Astrocyte (in vitro differentiated cells and primary cell): ENCODE results near the gene SAMD9. TPM values are rescaled to one million over a fixed set of nuclear protein-coding genes. Genes with fewer than 3 reads are reported as not detected.

Source experiments
- DNase-seq: peaks from one replicate; pipeline ENCODE4 v3.0.0-alpha.2; 2010; ENCODE audit warnings: low read depth
- FAIRE-seq: peaks from 2 replicates; lab custom pipeline; 2011; peaks lifted over from hg19 to GRCh38; lab: Jason Lieb, UNC
- H2AFZ ChIP-seq: 2 replicates; pipeline ENCODE4 v1.6.0; 2012; ENCODE audit warnings: low read depth, low read length, inconsistent platforms
- H3K27ac ChIP-seq: 2 replicates; pipeline ENCODE4 v1.5.1; 2011; ENCODE audit warnings: low read depth, low read length, inconsistent platforms
- H3K27me3 ChIP-seq: 2 replicates; pipeline ENCODE4 v1.6.0; 2011; ENCODE audit warnings: low read length, inconsistent platforms; ENCODE audit not compliant: insufficient read depth
- H3K36me3 ChIP-seq: 2 replicates; pipeline ENCODE4 v1.5.1; 2011; ENCODE audit warnings: low read length, inconsistent platforms; ENCODE audit not compliant: insufficient read depth
- H3K4me1 ChIP-seq: 2 replicates; pipeline ENCODE4 v1.5.1; 2011; ENCODE audit warnings: low read length, inconsistent platforms; ENCODE audit not compliant: insufficient read depth
- H3K4me2 ChIP-seq: 2 replicates; pipeline ENCODE4 v1.6.0; 2012; ENCODE audit warnings: low read length, inconsistent platforms
- H3K4me3 ChIP-seq: 2 replicates; pipeline ENCODE4 v1.5.1; 2011; ENCODE audit warnings: low read depth, mild to moderate bottlenecking, low read length, inconsistent platforms; ENCODE audit not compliant: insufficient read depth
- H3K79me2 ChIP-seq: 2 replicates; pipeline ENCODE4 v1.6.0; 2012; ENCODE audit warnings: mild to moderate bottlenecking, low read length, inconsistent platforms; ENCODE audit not compliant: insufficient read depth
- H3K9ac ChIP-seq: 2 replicates; pipeline ENCODE4 v1.6.0; 2012; ENCODE audit warnings: mild to moderate bottlenecking, low read length, inconsistent platforms
- H3K9me3 ChIP-seq: 2 replicates; pipeline ENCODE4 v1.5.1; 2012; ENCODE audit warnings: low read depth, mild to moderate bottlenecking, low read length, inconsistent platforms; ENCODE audit not compliant: insufficient read depth
- H4K20me1 ChIP-seq: 2 replicates; pipeline ENCODE4 v1.6.0; 2012; ENCODE audit warnings: low read length, inconsistent platforms; ENCODE audit not compliant: insufficient read depth
- H3K27ac Mint-ChIP-seq: one replicate; pipeline ENCODE4 v1.8.0; 2021; ENCODE audit warnings: mild to moderate bottlenecking, mixed read lengths; ENCODE audit not compliant: unreplicated experiment
- H3K27me3 Mint-ChIP-seq: one replicate; pipeline ENCODE4 v1.8.0; 2021; ENCODE audit warnings: low read depth, mixed read lengths; ENCODE audit not compliant: unreplicated experiment
- H3K36me3 Mint-ChIP-seq: one replicate; pipeline ENCODE4 v1.8.0; 2021; ENCODE audit warnings: low read depth, mixed read lengths; ENCODE audit not compliant: unreplicated experiment
- H3K4me1 Mint-ChIP-seq: one replicate; pipeline ENCODE4 v1.8.0; 2021; ENCODE audit warnings: low read depth, mixed read lengths; ENCODE audit not compliant: unreplicated experiment
- H3K4me3 Mint-ChIP-seq: one replicate; pipeline ENCODE4 v1.8.0; 2021; ENCODE audit warnings: mild to moderate bottlenecking, moderate library complexity, mixed read lengths; ENCODE audit not compliant: unreplicated experiment
- H3K9me3 Mint-ChIP-seq: one replicate; pipeline ENCODE4 v1.8.0; 2021; ENCODE audit warnings: mild to moderate bottlenecking, mixed read lengths; ENCODE audit not compliant: unreplicated experiment
- CTCF ChIP-seq: IDR thresholded peaks from 2 replicates; pipeline ENCODE4 v1.5.1; 2011; ENCODE audit warnings: low read depth, mild to moderate bottlenecking, inconsistent platforms, low read length, moderate library complexity; ENCODE audit not compliant: insufficient read depth
- EZH2 ChIP-seq: IDR thresholded peaks from 2 replicates; pipeline ENCODE4 v1.6.1; 2012; ENCODE audit warnings: mild to moderate bottlenecking, low read length, inconsistent platforms; ENCODE audit not compliant: insufficient read depth
- total RNA-seq: library from RNA; stranded (reverse); gene quantifications from 2 replicates; pipeline ENCODE4 v1.2.1, GENCODE V29; 2021

The SAMD9 gene
- total RNA-seq, 1 donor from 2014 or later: 64.4 TPM

- H3K27ac ChIP-seq: no peak within 1 kb of the TSS
- DNase-seq (no peak), FAIRE-seq (no peak)
- no peaks in the 10 kb centered on the region for H3K79me2 ChIP-seq
- Mint-ChIP-seq H3K27ac (peak within 1 kb of the TSS; percentile 74), H3K36me3 (peaks cover 23% of the 10 kb centered on the region), H3K27me3 (peaks cover 3% of the 10 kb centered on the region), H3K4me1 (peaks cover 18% of the 10 kb centered on the region), H3K4me3 (peak within 1 kb of the TSS; percentile 92), H3K9me3 (peaks cover 3% of the 10 kb centered on the region)
- no peaks in the 10 kb centered on the region for H4K20me1 ChIP-seq
- H3K4me2 ChIP-seq: peak within 1 kb of the TSS; percentile 76
- TF ChIP-seq EZH2 (no peak), CTCF (no peak)
- no peaks in the 10 kb centered on the region for H3K36me3 ChIP-seq
- peak within 1 kb of the TSS; percentile 8 for H2AFZ ChIP-seq
- no peaks in the 10 kb centered on the region for H3K9me3 ChIP-seq
- H3K27me3 ChIP-seq: no peaks in the 10 kb centered on the region
- peak within 1 kb of the TSS; percentile 53 for H3K4me3 ChIP-seq
- H3K9ac ChIP-seq: peak within 1 kb of the TSS; percentile 21
- peaks cover 5% of the 10 kb centered on the region for H3K4me1 ChIP-seq
Observed at GRCh38 chr7:93148144-93148543, 30.4 kb upstream of the SAMD9 start, which contains the start of gene SAMD9L. TSS of gene SAMD9L (minus strand) at chr7:93148385. CDS start at chr7:93135971, 12,414 bp downstream.

- Mint-ChIP-seq H3K9me3 (peaks cover 3% of the 10 kb centered on the region), H3K27me3 (peaks cover 3% of the 10 kb centered on the region), H3K27ac (peak overlapping the region; percentile 74), H3K4me1 (peaks cover 18% of the 10 kb centered on the region), H3K4me3 (peak overlapping the region; percentile 92), H3K36me3 (peaks cover 27% of the 10 kb centered on the region)
- Histone ChIP-seq H3K9ac (peak overlapping the region; percentile 21), H3K4me3 (peak overlapping the region; percentile 53), H3K9me3 (no peaks in the 10 kb centered on the region), H3K27ac (no peak overlapping the region), H3K36me3 (no peaks in the 10 kb centered on the region), H2AFZ (peak overlapping the region; percentile 8), H3K27me3 (no peaks in the 10 kb centered on the region), H3K4me2 (peak overlapping the region; percentile 76), H4K20me1 (no peaks in the 10 kb centered on the region), H3K4me1 (peaks cover 5% of the 10 kb centered on the region), H3K79me2 (no peaks in the 10 kb centered on the region)
- DNase-seq: peak; percentile 60
- no peak for TF ChIP-seq EZH2
- no peak for TF ChIP-seq CTCF
- no peak for FAIRE-seq
Observed at GRCh38 chr7:93147363-93147762, 29.6 kb upstream of the SAMD9 start.

GRCh38 chr7:93146472-93147141 is 28.8 kb upstream of the SAMD9 start:
- FAIRE-seq (no peak), DNase-seq (no peak)
- Mint-ChIP-seq H3K27ac (peak overlapping the region; percentile 14), H3K4me1 (peaks cover 18% of the 10 kb centered on the region), H3K27me3 (peaks cover 3% of the 10 kb centered on the region), H3K4me3 (peak overlapping the region; percentile 92), H3K9me3 (peaks cover 3% of the 10 kb centered on the region), H3K36me3 (peaks cover 27% of the 10 kb centered on the region)
- no peak overlapping the region for H3K4me3 ChIP-seq
- no peaks in the 10 kb centered on the region for H3K9me3 ChIP-seq
- H3K27ac ChIP-seq: no peak overlapping the region
- H3K4me1 ChIP-seq: peaks cover 5% of the 10 kb centered on the region
- TF ChIP-seq CTCF (no peak), EZH2 (no peak)
- no peak overlapping the region for H2AFZ ChIP-seq
- no peaks in the 10 kb centered on the region for H3K36me3 ChIP-seq
- H4K20me1 ChIP-seq: no peaks in the 10 kb centered on the region
- no peak overlapping the region for H3K9ac ChIP-seq
- peak overlapping the region; percentile 76 for H3K4me2 ChIP-seq
- no peaks in the 10 kb centered on the region for H3K27me3 ChIP-seq
- H3K79me2 ChIP-seq: no peaks in the 10 kb centered on the region
